22Rv1 (cell line): Measurements from ENCODE around the gene PPP2R3A.
"Not testable (repeated sequence)": the region's sequence is repeated elsewhere in the genome, so short reads cannot be mapped to it uniquely, and the experiment has no call there.

Experiments used
- H3K27ac ChIP-seq: fragments of 450-650 bp; 2 replicates; pipeline ENCODE4 v1.5.1; 2017
- ZFX ChIP-seq: fragments of 450-650 bp; IDR thresholded peaks from 2 replicates; pipeline ENCODE4 v1.6.1; 2017; ENCODE audit warnings: antibody characterized with exemption, borderline replicate concordance
- TF ChIP-seq, protein P1 (sequence below): fragments of 450-650 bp; IDR thresholded peaks from 2 replicates; pipeline ENCODE4 v1.5.1; 2017; ENCODE audit warnings: mild to moderate bottlenecking

The PPP2R3A gene

DNA sequence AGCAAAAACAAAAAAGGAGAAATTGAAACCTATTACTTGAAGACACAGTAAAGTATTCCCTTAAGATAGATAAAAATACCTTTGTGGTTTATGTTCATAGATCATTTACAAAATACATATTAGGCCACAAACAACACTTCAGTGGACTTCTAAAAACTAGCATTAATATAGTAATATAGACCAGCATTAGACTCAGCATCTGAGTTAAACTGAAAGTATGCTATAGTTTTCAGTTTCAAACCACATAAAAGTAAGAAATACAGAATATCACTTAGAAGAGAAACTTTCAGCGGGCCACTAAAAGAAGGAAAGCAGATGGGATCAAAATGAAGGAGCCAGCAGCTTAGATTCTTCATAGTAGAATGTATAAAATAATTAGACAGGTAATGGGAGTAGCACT lies 144.0 kb downstream of the PPP2R3A start:
- no peak overlapping the region for H3K27ac ChIP-seq
- no peak for TF ChIP-seq ZFX
- TF ChIP-seq, protein P1, sequence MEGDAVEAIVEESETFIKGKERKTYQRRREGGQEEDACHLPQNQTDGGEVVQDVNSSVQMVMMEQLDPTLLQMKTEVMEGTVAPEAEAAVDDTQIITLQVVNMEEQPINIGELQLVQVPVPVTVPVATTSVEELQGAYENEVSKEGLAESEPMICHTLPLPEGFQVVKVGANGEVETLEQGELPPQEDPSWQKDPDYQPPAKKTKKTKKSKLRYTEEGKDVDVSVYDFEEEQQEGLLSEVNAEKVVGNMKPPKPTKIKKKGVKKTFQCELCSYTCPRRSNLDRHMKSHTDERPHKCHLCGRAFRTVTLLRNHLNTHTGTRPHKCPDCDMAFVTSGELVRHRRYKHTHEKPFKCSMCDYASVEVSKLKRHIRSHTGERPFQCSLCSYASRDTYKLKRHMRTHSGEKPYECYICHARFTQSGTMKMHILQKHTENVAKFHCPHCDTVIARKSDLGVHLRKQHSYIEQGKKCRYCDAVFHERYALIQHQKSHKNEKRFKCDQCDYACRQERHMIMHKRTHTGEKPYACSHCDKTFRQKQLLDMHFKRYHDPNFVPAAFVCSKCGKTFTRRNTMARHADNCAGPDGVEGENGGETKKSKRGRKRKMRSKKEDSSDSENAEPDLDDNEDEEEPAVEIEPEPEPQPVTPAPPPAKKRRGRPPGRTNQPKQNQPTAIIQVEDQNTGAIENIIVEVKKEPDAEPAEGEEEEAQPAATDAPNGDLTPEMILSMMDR: no peak

DNA sequence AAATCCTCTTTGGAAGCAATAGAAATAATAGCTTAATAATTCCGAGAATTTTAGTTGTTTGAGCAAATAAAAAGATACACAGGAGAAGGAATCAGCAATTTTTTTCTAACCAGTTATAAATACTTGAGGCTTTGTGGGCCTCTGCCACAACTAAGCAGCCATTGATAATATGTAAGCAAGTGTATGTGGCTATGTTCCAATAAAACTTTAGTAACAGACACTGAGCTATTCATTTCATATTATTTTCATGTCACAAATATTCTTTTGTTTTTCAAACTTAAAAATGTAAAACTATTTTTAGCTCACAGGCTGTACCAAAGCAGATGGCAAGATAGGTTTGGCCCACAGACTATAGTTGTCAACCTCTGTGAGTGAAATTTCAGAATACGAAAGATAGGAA lies 145.0 kb downstream of the PPP2R3A start:
- H3K27ac ChIP-seq: no peak overlapping the region
- TF ChIP-seq, protein P1: no peak
- no peak for TF ChIP-seq ZFX

DNA sequence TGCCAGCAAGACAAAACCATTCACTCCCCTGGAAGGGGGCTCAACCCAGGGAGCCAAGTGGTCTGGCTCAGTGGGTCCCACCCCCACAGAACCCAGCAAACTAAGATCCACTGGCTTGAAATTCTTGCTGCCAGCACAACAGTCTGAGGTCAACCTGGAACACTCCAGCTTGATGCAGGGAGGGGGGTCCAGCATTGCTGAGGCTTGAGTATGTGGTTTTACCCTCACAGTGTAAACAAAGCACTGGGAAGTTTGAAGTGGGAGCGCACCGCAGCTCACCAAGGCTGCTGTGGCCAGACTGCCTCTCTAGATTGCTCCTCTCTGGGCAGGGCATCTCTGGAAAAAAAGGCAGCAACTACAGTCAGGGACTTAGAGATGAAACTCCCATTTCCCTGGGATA lies 148.9 kb downstream of the PPP2R3A start:
- TF ChIP-seq, protein P1: no peak
- TF ChIP-seq ZFX: no peak
- no peak overlapping the region for H3K27ac ChIP-seq

DNA sequence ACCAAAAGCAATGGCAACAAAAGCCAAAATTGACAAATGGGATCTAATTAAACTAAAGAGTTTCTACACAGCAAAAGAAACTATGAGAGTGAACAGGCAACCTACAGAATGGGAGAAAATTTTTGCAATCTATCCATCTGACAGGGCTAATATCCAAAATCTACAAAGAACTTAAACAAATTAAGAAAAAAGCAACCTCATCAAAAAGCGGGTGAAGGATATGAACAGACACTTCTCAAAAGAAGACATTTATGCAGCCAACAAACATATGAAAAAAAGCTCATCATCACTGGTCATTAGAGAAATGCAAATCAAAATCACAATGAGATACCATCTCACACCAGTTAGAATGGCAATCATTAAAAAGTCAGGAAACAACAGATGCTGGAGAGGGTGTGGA lies 153.8 kb downstream of the PPP2R3A start:
- not testable (repeated sequence) for H3K27ac ChIP-seq

DNA sequence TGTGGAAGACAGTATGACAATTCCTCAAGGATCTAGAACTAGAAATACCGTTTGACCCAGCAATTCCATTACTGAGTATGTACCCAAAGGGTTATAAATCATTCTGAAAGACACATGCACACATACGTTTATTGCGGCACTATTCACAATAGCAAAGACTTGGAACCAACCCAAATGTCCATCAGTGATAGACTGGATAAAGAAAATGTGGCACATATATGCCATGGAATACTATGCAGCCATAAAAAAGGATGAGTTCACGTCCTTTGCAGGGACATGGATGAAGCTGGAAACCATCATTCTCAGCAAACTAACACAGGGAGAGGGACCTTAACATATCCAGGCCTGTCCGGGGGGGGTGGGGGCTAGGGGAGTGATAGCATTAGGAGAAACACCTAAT lies 154.3 kb downstream of the PPP2R3A start:
- H3K27ac ChIP-seq: not testable (repeated sequence)

DNA sequence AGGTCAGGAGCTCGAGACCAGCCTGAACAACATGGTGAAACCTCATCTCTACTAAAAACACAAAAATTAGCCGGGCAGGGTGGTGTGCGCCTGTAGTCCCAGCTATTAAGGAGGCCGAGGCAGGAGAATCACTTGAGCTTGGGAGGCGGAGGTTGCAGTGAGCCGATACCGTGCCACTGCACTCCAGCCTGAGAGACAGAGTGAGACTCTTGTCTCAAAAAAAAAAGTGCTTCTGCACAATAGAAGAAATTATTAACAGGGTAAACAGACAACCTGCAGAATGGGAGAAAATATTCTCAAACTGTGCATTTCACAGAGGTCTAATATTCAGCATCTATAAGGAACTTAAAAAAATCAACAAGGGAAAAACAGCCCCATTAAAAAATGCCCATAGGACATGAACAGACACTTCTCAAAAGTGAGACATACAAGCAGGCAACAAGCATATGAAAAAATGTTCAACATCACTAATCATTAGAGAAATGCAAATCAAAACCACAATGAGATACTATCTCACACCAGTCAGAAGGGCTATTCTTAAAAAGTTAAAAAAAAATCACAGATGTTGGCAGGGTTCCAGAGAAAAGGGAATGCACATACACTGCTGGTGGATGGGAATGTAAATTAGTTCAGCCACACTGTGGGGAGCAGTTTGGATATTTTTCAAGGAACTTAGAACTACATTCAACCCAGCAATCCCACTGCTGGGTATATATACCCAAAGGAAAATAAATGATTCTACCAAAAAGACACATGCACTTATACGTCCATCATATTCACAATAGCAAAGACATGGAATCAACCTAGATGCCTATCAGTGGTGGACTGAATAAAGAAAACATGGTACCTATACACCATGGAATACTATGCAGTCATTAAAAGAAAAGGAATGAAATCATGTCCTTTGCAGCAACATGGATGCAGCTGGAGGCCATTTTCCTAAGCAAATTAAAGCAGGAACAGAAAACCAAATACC lies 155.1 kb downstream of the PPP2R3A start:
- TF ChIP-seq, protein P1: no peak
- TF ChIP-seq ZFX: no peak
- no peak overlapping the region for H3K27ac ChIP-seq

DNA sequence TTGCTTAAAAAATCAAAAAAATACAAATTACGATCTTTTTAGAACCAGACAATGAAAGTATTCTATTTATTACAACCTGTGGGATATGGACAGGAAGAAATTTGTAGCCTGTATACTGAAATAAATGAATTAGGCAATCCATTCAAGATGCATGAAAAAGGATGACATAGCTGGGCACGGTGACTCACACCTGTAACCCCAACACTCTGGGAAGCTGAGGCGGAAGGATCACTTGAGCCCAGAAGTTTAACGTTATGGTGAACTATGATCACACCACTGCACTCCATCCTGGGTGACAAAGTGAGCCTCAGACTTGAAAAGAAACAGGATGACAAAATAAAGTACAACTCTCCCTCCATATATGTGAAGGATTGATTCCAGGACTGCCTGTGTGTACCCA lies 156.5 kb downstream of the PPP2R3A start:
- H3K27ac ChIP-seq: no peak overlapping the region
- no peak for TF ChIP-seq ZFX

DNA sequence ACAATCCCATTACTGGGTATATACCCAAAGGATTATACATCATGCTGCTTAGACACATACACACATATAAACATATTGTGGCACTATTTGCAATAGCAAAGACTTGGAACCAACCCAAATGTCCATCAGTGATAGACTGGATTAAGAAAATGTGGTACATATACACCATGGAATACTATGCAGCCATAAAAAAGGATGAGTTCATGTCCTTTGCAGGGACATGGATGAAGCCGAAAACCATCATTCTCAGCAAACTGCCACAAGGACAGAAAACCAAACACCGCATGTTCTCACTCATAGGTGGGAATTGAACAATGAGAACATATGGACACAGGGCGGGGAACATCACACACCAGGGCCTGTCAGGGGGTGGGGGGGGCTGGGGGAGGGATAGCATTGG lies 166.1 kb downstream of the PPP2R3A start:
- not testable (repeated sequence) for H3K27ac ChIP-seq

DNA sequence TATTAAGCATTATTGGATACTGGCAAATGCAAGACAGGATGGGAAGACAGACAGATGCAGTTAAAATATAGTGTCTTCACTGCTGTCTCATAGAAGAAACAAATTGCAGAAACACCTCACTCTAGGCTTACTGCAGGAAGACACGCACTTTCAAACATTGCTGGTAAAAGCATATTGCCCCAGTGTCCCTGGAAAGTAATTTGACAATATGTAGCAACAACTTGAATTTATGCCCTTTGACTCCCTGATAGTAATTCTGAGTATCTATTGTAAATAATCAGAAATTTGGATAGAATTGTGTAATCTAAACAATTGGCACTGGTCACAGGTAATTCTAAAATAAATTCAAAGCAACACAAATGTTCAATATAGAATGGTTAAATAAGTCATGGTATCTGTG lies 168.6 kb downstream of the PPP2R3A start:
- H3K27ac ChIP-seq: no peak overlapping the region
- no peak for TF ChIP-seq ZFX
- TF ChIP-seq, protein P1: no peak
